ENCODE results near the gene PPP1R1A. TPM values are rescaled to one million over a fixed set of nuclear protein-coding genes. Genes with fewer than 3 reads are reported as not detected.
A peak's percentile ranks its signal among the peaks of the same experiment; 100 is the strongest.

The PPP1R1A gene
- total and polyA plus RNA-seq, 9 of the 15 experiments (the other 6 are each of a cell fraction or from before 2014, with no cell fraction given): not detected

DNA sequence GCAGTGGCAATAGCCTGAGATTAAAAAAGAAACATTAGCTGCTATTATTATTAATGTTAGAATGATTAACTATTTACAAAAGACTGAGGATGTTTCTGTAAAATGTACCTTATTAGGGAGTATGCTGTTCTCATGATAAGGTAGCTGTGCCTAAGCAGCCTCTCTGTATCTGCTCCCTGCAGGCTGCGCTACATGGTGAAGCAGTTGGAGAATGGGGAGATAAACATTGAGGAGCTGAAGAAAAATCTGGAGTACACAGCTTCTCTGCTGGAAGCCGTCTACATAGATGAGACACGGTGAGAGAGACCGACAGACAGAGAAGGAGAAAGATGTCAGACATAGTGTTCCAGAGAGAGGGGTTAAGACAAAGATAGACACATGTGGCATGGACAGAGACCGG is 21.7 kb downstream of the PPP1R1A start (continued):
- TF ChIP-seq, protein P1, sequence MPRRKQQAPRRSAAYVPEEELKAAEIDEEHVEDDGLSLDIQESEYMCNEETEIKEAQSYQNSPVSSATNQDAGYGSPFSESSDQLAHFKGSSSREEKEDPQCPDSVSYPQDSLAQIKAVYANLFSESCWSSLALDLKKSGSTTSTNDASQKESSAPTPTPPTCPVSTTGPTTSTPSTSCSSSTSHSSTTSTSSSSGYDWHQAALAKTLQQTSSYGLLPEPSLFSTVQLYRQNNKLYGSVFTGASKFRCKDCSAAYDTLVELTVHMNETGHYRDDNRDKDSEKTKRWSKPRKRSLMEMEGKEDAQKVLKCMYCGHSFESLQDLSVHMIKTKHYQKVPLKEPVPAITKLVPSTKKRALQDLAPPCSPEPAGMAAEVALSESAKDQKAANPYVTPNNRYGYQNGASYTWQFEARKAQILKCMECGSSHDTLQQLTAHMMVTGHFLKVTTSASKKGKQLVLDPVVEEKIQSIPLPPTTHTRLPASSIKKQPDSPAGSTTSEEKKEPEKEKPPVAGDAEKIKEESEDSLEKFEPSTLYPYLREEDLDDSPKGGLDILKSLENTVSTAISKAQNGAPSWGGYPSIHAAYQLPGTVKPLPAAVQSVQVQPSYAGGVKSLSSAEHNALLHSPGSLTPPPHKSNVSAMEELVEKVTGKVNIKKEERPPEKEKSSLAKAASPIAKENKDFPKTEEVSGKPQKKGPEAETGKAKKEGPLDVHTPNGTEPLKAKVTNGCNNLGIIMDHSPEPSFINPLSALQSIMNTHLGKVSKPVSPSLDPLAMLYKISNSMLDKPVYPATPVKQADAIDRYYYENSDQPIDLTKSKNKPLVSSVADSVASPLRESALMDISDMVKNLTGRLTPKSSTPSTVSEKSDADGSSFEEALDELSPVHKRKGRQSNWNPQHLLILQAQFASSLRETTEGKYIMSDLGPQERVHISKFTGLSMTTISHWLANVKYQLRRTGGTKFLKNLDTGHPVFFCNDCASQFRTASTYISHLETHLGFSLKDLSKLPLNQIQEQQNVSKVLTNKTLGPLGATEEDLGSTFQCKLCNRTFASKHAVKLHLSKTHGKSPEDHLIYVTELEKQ (CRISPR knock-in tag; IDR thresholded peaks at IDR 0.05): no peak
- TF ChIP-seq, protein P2, sequence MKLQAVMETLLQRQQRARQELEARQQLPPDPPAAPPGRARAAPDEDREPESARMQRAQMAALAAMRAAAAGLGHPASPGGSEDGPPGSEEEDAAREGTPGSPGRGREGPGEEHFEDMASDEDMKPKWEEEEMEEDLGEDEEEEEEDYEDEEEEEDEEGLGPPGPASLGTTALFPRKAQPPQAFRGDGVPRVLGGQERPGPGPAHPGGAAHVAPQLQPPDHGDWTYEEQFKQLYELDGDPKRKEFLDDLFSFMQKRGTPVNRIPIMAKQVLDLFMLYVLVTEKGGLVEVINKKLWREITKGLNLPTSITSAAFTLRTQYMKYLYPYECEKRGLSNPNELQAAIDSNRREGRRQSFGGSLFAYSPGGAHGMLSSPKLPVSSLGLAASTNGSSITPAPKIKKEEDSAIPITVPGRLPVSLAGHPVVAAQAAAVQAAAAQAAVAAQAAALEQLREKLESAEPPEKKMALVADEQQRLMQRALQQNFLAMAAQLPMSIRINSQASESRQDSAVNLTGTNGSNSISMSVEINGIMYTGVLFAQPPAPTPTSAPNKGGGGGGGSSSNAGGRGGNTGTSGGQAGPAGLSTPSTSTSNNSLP (IDR thresholded peaks at IDR 0.05; ENCODE audit: borderline replicate concordance, low read depth, low read length): no peak
- TF ChIP-seq, protein P3, sequence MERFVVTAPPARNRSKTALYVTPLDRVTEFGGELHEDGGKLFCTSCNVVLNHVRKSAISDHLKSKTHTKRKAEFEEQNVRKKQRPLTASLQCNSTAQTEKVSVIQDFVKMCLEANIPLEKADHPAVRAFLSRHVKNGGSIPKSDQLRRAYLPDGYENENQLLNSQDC (CRISPR knock-in tag; IDR thresholded peaks at IDR 0.05): no peak
- TF ChIP-seq RFX5 (IDR thresholded peaks at IDR 0.05; ENCODE audit: low read depth, low read length) (no peak), ZNF551 (CRISPR knock-in tag; IDR thresholded peaks at IDR 0.05) (no peak), TAL1 (IDR thresholded peaks at IDR 0.05) (peak; percentile 46; the same call in 1 of the 2 replicates), TCF3 (CRISPR knock-in tag; IDR thresholded peaks at IDR 0.05) (peak; percentile 67), EP300 (IDR thresholded peaks at IDR 0.05; ENCODE audit: low read length) (peak; percentile 4; the same call in 1 of the 2 replicates), KDM1A (IDR thresholded peaks at IDR 0.05) (peak in 1 of 2 experiments; percentile 20; a peak in 1 of 4 replicates), NCOR1 (IDR thresholded peaks at IDR 0.05) (peak; percentile 64), ZBTB1 (CRISPR knock-in tag; IDR thresholded peaks at IDR 0.05; ENCODE audit: borderline replicate concordance, low read depth) (no peak), ARID2 (IDR thresholded peaks at IDR 0.05) (no peak), PHF20 (IDR thresholded peaks at IDR 0.05; ENCODE audit: partially characterized antibody) (no peak), MAFG (tag; conservative IDR thresholded peaks at IDR 0.05) (no peak), CBFA2T2 (conservative IDR thresholded peaks at IDR 0.05) (peak; percentile 62; the same call in 1 of the 2 replicates), NR2F6 (CRISPR knock-in tag; IDR thresholded peaks at IDR 0.05) (no peak)
- TF ChIP-seq, protein P4, sequence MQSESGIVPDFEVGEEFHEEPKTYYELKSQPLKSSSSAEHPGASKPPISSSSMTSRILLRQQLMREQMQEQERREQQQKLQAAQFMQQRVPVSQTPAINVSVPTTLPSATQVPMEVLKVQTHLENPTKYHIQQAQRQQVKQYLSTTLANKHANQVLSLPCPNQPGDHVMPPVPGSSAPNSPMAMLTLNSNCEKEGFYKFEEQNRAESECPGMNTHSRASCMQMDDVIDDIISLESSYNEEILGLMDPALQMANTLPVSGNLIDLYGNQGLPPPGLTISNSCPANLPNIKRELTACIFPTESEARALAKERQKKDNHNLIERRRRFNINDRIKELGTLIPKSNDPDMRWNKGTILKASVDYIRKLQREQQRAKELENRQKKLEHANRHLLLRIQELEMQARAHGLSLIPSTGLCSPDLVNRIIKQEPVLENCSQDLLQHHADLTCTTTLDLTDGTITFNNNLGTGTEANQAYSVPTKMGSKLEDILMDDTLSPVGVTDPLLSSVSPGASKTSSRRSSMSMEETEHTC (IDR thresholded peaks at IDR 0.05): no peak
- TF ChIP-seq, protein P5, sequence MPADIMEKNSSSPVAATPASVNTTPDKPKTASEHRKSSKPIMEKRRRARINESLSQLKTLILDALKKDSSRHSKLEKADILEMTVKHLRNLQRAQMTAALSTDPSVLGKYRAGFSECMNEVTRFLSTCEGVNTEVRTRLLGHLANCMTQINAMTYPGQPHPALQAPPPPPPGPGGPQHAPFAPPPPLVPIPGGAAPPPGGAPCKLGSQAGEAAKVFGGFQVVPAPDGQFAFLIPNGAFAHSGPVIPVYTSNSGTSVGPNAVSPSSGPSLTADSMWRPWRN (IDR thresholded peaks at IDR 0.05; ENCODE audit: low read depth): no peak
